IMR-90 (cell line): ENCODE data around the gene WDFY1.
"Not testable (repeated sequence)": the region's sequence is repeated elsewhere in the genome, so short reads cannot be mapped to it uniquely, and the experiment has no call there.

Source experiments
- FOS ChIP-seq: fragments of 150-350 bp; IDR thresholded peaks from 2 replicates; pipeline ENCODE4 v1.6.1; 2016; ENCODE audit warnings: low read depth, low read length
- RCOR1 ChIP-seq: IDR thresholded peaks from 2 replicates; pipeline ENCODE4 v1.6.1; 2012; ENCODE audit warnings: mild to moderate bottlenecking, low read length, improper control_type of control experiment; ENCODE audit not compliant: insufficient replicate concordance
- TF ChIP-seq, protein P1 (sequence below): conservative IDR thresholded peaks from 2 replicates; pipeline ENCODE4 v1.5.1; 2012; ENCODE audit warnings: mild to moderate bottlenecking, low read depth, low read length, improper control_type of control experiment

DNA sequence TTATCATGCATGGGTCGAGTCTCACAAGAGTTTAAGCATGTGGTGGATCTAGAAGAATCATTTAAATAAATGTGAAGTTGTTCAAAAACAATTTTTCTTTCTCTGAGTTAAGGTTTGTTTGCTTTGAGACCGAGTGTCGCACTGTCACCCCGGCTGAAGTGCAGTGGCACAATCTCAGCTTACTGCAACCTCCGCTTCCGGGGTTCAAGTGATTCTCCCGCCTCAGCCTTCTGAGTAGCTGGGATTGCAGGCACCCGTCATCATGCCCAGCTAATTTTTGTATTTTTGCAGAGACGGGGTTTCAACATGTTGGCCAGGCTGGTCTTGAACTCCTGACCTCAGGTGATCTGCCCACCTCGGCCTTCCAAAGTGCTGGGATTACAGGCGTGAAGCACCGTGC is 73.5 kb downstream of the WDFY1 start:
- TF ChIP-seq, protein P1, sequence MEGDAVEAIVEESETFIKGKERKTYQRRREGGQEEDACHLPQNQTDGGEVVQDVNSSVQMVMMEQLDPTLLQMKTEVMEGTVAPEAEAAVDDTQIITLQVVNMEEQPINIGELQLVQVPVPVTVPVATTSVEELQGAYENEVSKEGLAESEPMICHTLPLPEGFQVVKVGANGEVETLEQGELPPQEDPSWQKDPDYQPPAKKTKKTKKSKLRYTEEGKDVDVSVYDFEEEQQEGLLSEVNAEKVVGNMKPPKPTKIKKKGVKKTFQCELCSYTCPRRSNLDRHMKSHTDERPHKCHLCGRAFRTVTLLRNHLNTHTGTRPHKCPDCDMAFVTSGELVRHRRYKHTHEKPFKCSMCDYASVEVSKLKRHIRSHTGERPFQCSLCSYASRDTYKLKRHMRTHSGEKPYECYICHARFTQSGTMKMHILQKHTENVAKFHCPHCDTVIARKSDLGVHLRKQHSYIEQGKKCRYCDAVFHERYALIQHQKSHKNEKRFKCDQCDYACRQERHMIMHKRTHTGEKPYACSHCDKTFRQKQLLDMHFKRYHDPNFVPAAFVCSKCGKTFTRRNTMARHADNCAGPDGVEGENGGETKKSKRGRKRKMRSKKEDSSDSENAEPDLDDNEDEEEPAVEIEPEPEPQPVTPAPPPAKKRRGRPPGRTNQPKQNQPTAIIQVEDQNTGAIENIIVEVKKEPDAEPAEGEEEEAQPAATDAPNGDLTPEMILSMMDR: not testable (repeated sequence)
- not testable (repeated sequence) for TF ChIP-seq RCOR1, FOS
